ENCODE results near the gene BMP7.

The BMP7 gene

GRCh38 chr20:57124800-57125517 lies 141.5 kb downstream of the BMP7 start:
- DNase-seq (ENCODE audit: low read depth) = no peak

DNA sequence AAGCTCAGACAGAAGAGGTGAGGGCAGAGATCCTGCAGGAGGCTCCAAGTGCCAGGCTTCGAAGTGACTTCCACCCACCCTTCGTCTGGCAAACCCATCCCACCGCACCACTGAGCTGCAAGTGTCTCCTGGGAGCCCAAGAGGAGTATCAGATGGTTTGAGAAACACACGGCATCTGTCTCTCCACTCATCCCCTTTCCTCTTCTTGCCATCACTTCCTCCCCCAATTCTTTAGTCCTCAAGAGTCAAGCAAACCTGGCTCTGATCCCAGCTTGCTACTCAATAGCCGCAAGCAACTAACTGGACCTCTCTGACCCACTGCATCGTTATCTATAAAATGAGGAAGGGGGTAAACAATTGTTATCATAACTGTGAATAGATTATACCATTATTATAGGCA lies 142.1 kb downstream of the BMP7 start:
- DNase-seq (ENCODE audit: low read depth) = no peak

GRCh38 chr20:57123504-57123903 lies 142.9 kb downstream of the BMP7 start:
- DNase-seq (ENCODE audit: low read depth) = no peak

DNA sequence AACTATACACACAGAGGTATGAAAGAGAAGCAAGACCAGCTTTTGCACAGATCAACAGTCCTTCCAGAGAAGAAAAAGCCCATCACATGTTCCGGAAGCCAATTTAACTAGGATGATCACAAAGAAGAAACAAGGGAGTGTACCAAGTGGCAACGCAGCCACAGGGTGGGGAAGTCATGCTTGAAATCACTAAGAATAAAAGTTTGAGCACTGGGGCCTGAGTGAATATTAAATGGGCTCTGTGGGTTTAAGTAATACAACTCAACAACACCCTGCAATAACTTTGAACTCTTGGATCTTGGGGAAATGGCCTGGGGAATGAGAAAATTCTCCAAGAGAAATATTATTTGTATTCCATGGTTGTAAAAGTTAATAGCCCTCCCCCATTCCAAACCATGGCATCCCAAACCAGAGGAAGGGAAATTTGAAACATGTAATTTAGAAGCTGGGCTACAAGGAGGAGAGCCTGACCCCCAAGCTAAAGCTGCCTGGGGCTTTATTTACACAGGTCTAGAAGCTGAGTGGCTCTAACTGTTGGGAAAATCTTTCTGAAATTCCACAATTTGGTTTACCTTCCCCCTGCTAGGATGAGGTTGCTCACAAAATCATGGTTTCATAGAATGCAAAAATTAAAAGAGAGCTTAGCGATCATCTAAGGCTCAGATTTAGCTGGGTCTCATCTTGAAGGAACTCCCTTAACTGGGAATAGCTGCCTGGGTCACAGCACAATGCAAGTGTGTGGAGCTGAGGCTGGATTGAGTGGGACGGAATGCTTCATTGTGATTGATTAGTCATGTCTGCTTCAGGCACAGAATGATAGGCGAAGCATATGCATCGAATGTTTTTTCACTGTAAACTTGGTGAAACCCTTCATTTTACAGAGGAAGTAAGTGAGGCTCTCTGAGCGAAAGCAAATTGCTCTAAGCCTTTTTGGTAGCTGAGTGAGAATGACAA lies 143.6 kb downstream of the BMP7 start:
- DNase-seq (ENCODE audit: low read depth) = no peak

DNA sequence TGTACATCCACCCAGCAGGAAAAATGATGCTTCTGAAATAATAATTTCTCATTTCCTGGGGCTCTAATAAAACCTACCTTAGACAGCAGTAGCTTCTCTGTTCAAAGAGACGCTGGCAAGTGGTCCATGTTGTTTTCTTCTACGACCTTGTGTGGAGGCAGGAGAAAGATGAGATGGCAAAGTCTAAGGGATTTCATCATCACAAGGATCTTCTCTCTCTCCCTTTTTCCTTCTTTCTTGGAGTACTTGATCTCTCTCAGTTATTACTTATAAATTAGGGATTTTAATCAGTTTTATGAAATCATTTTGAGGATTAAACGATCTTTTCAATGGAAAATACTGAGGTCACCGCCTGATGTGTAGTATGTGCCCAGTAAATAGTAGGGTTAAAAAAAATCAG lies 147.5 kb downstream of the BMP7 start:
- no peak for DNase-seq (ENCODE audit: low read depth)
